Natural killer cell (primary cell): ENCODE data around the gene RRP12. TPM values are rescaled to one million over a fixed set of nuclear protein-coding genes. Genes with fewer than 3 reads are reported as not detected.
A peak's percentile ranks its signal among the peaks of the same experiment; 100 is the strongest.

Source experiments
- ATAC-seq, 3 donors: fragments of 150-1000 bp in 2 of 3; fragments of 200-7000 bp in 1 of 3; cut with Tn5 transposase; 1 replicate in 1 of 3; 2 replicates in 2 of 3; pipeline ENCODE4 v1.10.0; 2021; ENCODE audit warnings: mild to moderate bottlenecking in 2 of 3, moderate library complexity in 2 of 3
- DNase-seq, 2 donors: peaks; one replicate each; pipeline versions ENCODE4 v3.0.0 to v3.0.0-alpha.2; 2013 to 2021; ENCODE audit warnings: mixed read lengths in 1 of 2
- H3K27ac ChIP-seq: one replicate; pipeline ENCODE4 v1.5.1; 2013; ENCODE audit warnings: mild to moderate bottlenecking, low read length
- H3K27me3 ChIP-seq: one replicate; pipeline ENCODE4 v1.6.1; 2013; ENCODE audit warnings: low read length; ENCODE audit not compliant: control insufficient read depth, insufficient read depth
- H3K36me3 ChIP-seq: one replicate; pipeline ENCODE4 v1.6.1; 2013; ENCODE audit warnings: low read length; ENCODE audit not compliant: control insufficient read depth, insufficient read depth
- H3K4me1 ChIP-seq: one replicate; pipeline ENCODE4 v1.6.1; 2013; ENCODE audit warnings: low read length; ENCODE audit not compliant: control insufficient read depth, insufficient read depth
- H3K4me3 ChIP-seq: one replicate; pipeline ENCODE4 v1.5.1; 2013; ENCODE audit warnings: low read length
- H3K9me3 ChIP-seq: one replicate; pipeline ENCODE4 v1.6.1; 2013; ENCODE audit warnings: low read length; ENCODE audit not compliant: control insufficient read depth, insufficient read depth
- H3K27ac Mint-ChIP-seq, 2 donors: one replicate each; pipeline ENCODE4 v1.8.0; 2022; ENCODE audit warnings: mild to moderate bottlenecking in 2 of 2, mixed read lengths in 2 of 2, moderate library complexity in 1 of 2
- H3K27me3 Mint-ChIP-seq, 2 donors: one replicate each; pipeline ENCODE4 v1.8.0; 2022; ENCODE audit warnings: low read depth in 2 of 2, mixed read lengths in 2 of 2
- H3K36me3 Mint-ChIP-seq: one replicate; pipeline ENCODE4 v1.8.0; 2022; ENCODE audit warnings: mixed read lengths
- H3K4me1 Mint-ChIP-seq, 2 donors: one replicate each; pipeline ENCODE4 v1.8.0; 2022; ENCODE audit warnings: mixed read lengths in 2 of 2
- H3K4me3 Mint-ChIP-seq: one replicate; pipeline ENCODE4 v1.8.0; 2022; ENCODE audit warnings: mild to moderate bottlenecking, moderate library complexity, mixed read lengths
- H3K9me3 Mint-ChIP-seq, 2 donors: one replicate each; pipeline ENCODE4 v1.8.0; 2022; ENCODE audit warnings: mixed read lengths in 2 of 2
- CTCF ChIP-seq: fragments of 200-600 bp; IDR thresholded peaks from one replicate; pipeline ENCODE4 v1.8.0; 2022; ENCODE audit warnings: antibody characterized with exemption
- WGBS: methylation state at CpG from one replicate; pipeline ENCODE4 v1.1.7; 2013; ENCODE audit warnings: missing lambda C conversion rate; ENCODE audit not compliant: insufficient coverage; 5-methylcytosine and 5-hydroxymethylcytosine counted together
- intact Hi-C: fragments of 100-400 bp; cut with micrococcal nuclease; formaldehyde crosslinking; loops from one replicate; pipeline ENCODE4 v1.14.2; 2022
- total RNA-seq, 4 donors: library from RNA; stranded (reverse); fragments of 120-200 nt in 1 of 4; gene quantifications; one replicate each; pipeline versions ENCODE4 v1.2.3 to v1.2.4, GENCODE V29; 2013 to 2022

RRP12 gene
- total RNA-seq, 3 donors from 2014 or later (not counting 1 experiment from before 2014, with no cell fraction given): 60.1 to 234 (median 79.2) TPM

GRCh38 chr10:97323501-97323900 lies 77.6 kb downstream of the RRP12 start:
- ATAC-seq (no peak), DNase-seq (no peak)
- no peak for TF ChIP-seq CTCF
- Mint-ChIP-seq H3K4me1 (peaks cover 45 to 48% of the 10 kb centered on the region in 2 donors), H3K27me3 (no peaks in the 10 kb centered on the region), H3K27ac (no peak overlapping the region), H3K9me3 (no peaks in the 10 kb centered on the region), H3K36me3 (no peaks in the 10 kb centered on the region), H3K4me3 (no peak overlapping the region)
- H3K27me3 ChIP-seq: no peaks in the 10 kb centered on the region
- H3K36me3 ChIP-seq: no peaks in the 10 kb centered on the region
- 70% methylated on average over 3 of the region's 4 CpGs for WGBS
- intact Hi-C loops: no loop called here
- peaks cover 35% of the 10 kb centered on the region for H3K4me1 ChIP-seq
- no peak overlapping the region for H3K4me3 ChIP-seq
- H3K27ac ChIP-seq: no peak overlapping the region
- H3K9me3 ChIP-seq: no peaks in the 10 kb centered on the region

- H3K36me3 Mint-ChIP-seq: no peaks in the 10 kb centered on the region
- Histone ChIP-seq H3K27ac (no peak overlapping the region), H3K9me3 (no peaks in the 10 kb centered on the region), H3K27me3 (no peaks in the 10 kb centered on the region), H3K4me1 (peaks cover 36% of the 10 kb centered on the region), H3K36me3 (no peaks in the 10 kb centered on the region), H3K4me3 (no peak overlapping the region)
- H3K4me1 Mint-ChIP-seq: peaks cover 34 to 41% of the 10 kb centered on the region in 2 donors
- ATAC-seq (no peak), DNase-seq (no peak)
- no peak for TF ChIP-seq CTCF
- H3K27ac Mint-ChIP-seq: peak overlapping the region; percentile 21 to 92
- no peaks in the 10 kb centered on the region for H3K27me3 Mint-ChIP-seq
- no peaks in the 10 kb centered on the region for H3K9me3 Mint-ChIP-seq
- intact Hi-C loops: no loop called here
- H3K4me3 Mint-ChIP-seq: peak overlapping the region; percentile 93
- WGBS: 93% methylated on average over 3 of the region's 3 CpGs
Observed at GRCh38 chr10:97321804-97322190, 79.3 kb downstream of the RRP12 start.

GRCh38 chr10:97321032-97321803 lies 79.9 kb downstream of the RRP12 start:
- 13% methylated on average over 38 of the region's 38 CpGs for WGBS
- H3K27me3 ChIP-seq: no peaks in the 10 kb centered on the region
- intact Hi-C loops: no loop called here
- no peaks in the 10 kb centered on the region for H3K36me3 ChIP-seq
- H3K27ac ChIP-seq: no peak overlapping the region
- no peak for TF ChIP-seq CTCF
- DNase-seq (peak; percentile 21 to 36), ATAC-seq (no peak)
- H3K36me3 Mint-ChIP-seq: no peaks in the 10 kb centered on the region
- no peaks in the 10 kb centered on the region for H3K9me3 Mint-ChIP-seq
- no peaks in the 10 kb centered on the region for H3K9me3 ChIP-seq
- H3K4me1 ChIP-seq: peaks cover 33% of the 10 kb centered on the region
- H3K4me3 Mint-ChIP-seq: peak overlapping the region; percentile 93
- peak overlapping the region; percentile 88 to 92 for H3K27ac Mint-ChIP-seq
- H3K4me3 ChIP-seq: peak overlapping the region; percentile 59
- H3K4me1 Mint-ChIP-seq: peaks cover 33 to 37% of the 10 kb centered on the region in 2 donors
- H3K27me3 Mint-ChIP-seq: no peaks in the 10 kb centered on the region
